ENCODE results near the gene JRKL.

The JRKL gene

GRCh38 chr11:96389720-96390487 is at the start of gene JRKL, which contains the start of gene CCDC82:
Gene JRKL (plus strand): TSS chr11:96390013. CDS start chr11:96390650, 637 bp downstream.
Gene CCDC82 (minus strand): TSS chr11:96389912. CDS start chr11:96384747, 5,165 bp downstream.
- DNase-seq, result peak; percentile 99

GRCh38 chr11:96340555-96340885 is 49.3 kb upstream of the JRKL start:
- DNase-seq, result no peak

- DNase-seq, result peak; percentile 61 to 67
These were observed 48.4 kb upstream of the JRKL start for GRCh38 chr11:96341211-96342013.

GRCh38 chr11:96342014-96342960 is 47.5 kb upstream of the JRKL start:
- DNase-seq, result no peak

GRCh38 chr11:96342961-96343711 is 46.7 kb upstream of the JRKL start, which contains the start of gene MAML2:
Gene MAML2 (minus strand): TSS chr11:96343195. CDS start chr11:96341895, 1,300 bp downstream.
- peak; percentile 90 to 93 for DNase-seq

GRCh38 chr11:96356848-96357247 is 33.0 kb upstream of the JRKL start:
- DNase-seq, result no peak

- DNase-seq, result no peak
These were observed 32.0 kb upstream of the JRKL start for GRCh38 chr11:96357794-96358193.

GRCh38 chr11:96358321-96358720 is 31.5 kb upstream of the JRKL start:
- no peak for DNase-seq

GRCh38 chr11:96361778-96362177 is 28.0 kb upstream of the JRKL start:
- DNase-seq, result no peak

- DNase-seq, result no peak
These were observed 24.3 kb upstream of the JRKL start for GRCh38 chr11:96365493-96365892.

- no peak for DNase-seq
These were observed 23.8 kb upstream of the JRKL start for GRCh38 chr11:96366024-96366423.

GRCh38 chr11:96367342-96367741 is 22.5 kb upstream of the JRKL start:
- no peak for DNase-seq

- DNase-seq, result no peak
These were observed 16.0 kb upstream of the JRKL start for GRCh38 chr11:96373826-96374225.

GRCh38 chr11:96376796-96377195 is 13.0 kb upstream of the JRKL start:
- no peak for DNase-seq

GRCh38 chr11:96384156-96384555 is 5.7 kb upstream of the JRKL start:
- no peak for DNase-seq

GRCh38 chr11:96385187-96385586 is 4.6 kb upstream of the JRKL start:
- DNase-seq, result no peak

- DNase-seq, result no peak
These were observed 708 bp upstream of the JRKL start for GRCh38 chr11:96388891-96389719.

- DNase-seq, result no peak
These were observed 627 bp downstream of the JRKL start for GRCh38 chr11:96390488-96390792.

GRCh38 chr11:96391698-96392307 is 2.0 kb downstream of the JRKL start:
- no peak for DNase-seq

- no peak for DNase-seq
These were observed 4.0 kb downstream of the JRKL start for GRCh38 chr11:96393753-96394348.
